Left hindlimb (tissue), 1 donor: ENCODE data around the gene EXOC6.

Experiments
- DNase-seq: peaks from one replicate; pipeline ENCODE4 v3.0.0-alpha.2; 2018

Gene EXOC6

GRCh38 chr10:92848441-92849233 is at the start of gene EXOC6:
EXOC6 (plus strand) TSS chr10:92848520; CDS start chr10:92848534, 14 bp downstream.
- DNase-seq: peak; percentile 86

GRCh38 chr10:92799568-92799967 is 48.8 kb upstream of the EXOC6 start:
- no peak for DNase-seq

- DNase-seq: no peak
Observed at GRCh38 chr10:92800134-92800733, 48.1 kb upstream of the EXOC6 start.

GRCh38 chr10:92801978-92802872 is 46.1 kb upstream of the EXOC6 start:
- peak; percentile 30 for DNase-seq

- no peak for DNase-seq
Observed at GRCh38 chr10:92809840-92810239, 38.5 kb upstream of the EXOC6 start.

- DNase-seq: no peak
Observed at GRCh38 chr10:92810934-92811532, 37.3 kb upstream of the EXOC6 start.

- DNase-seq: no peak
Observed at GRCh38 chr10:92811986-92812385, 36.3 kb upstream of the EXOC6 start.

- no peak for DNase-seq
Observed at GRCh38 chr10:92813979-92814378, 34.3 kb upstream of the EXOC6 start.

GRCh38 chr10:92814790-92815189 is 33.5 kb upstream of the EXOC6 start:
- no peak for DNase-seq

GRCh38 chr10:92816091-92816531 is 32.2 kb upstream of the EXOC6 start:
- no peak for DNase-seq

GRCh38 chr10:92822060-92822634 is 26.2 kb upstream of the EXOC6 start:
- no peak for DNase-seq

GRCh38 chr10:92822964-92823363 is 25.4 kb upstream of the EXOC6 start:
- no peak for DNase-seq

- no peak for DNase-seq
Observed at GRCh38 chr10:92826061-92826460, 22.3 kb upstream of the EXOC6 start.

- DNase-seq: no peak
Observed at GRCh38 chr10:92826504-92826903, 21.8 kb upstream of the EXOC6 start.

GRCh38 chr10:92829042-92829785 is 19.1 kb upstream of the EXOC6 start:
- no peak for DNase-seq

- DNase-seq: no peak
Observed at GRCh38 chr10:92829786-92830377, 18.4 kb upstream of the EXOC6 start.

GRCh38 chr10:92830478-92831389 is 17.6 kb upstream of the EXOC6 start:
- no peak for DNase-seq

- DNase-seq: no peak
Observed at GRCh38 chr10:92832121-92832520, 16.2 kb upstream of the EXOC6 start.

GRCh38 chr10:92832998-92833650 is 15.2 kb upstream of the EXOC6 start:
- no peak for DNase-seq

- DNase-seq: no peak
Observed at GRCh38 chr10:92834331-92834730, 14.0 kb upstream of the EXOC6 start.
